Spleen (tissue), 11 donors: ENCODE results near the gene TENM3. TPM values are rescaled to one million over a fixed set of nuclear protein-coding genes. Genes with fewer than 3 reads are reported as not detected.

Source experiments
- DNase-seq: peaks from one replicate; pipeline ENCODE4 v3.0.0-alpha.2; 2020
- H3K27ac ChIP-seq, 8 donors: fragments of 200-600 bp; sonication (generic) in 7 of 8; 1 replicate in 4 of 8; 2 replicates in 4 of 8; pipeline versions ENCODE4 v1.5.0 to v1.8.0; 2016 to 2021; ENCODE audit warnings: inconsistent platforms in 4 of 8, mild to moderate bottlenecking in 4 of 8, moderate library complexity in 1 of 8
- H3K27me3 ChIP-seq, 7 donors: fragments of 200-600 bp; sonication (generic) in 6 of 7; replicated peaks in 1 of 7; 1 replicate in 4 of 7; 2 replicates in 3 of 7; pipeline versions ENCODE4 v1.5.0 to v1.8.0; 2016 to 2021; ENCODE audit warnings: inconsistent platforms in 3 of 7, mild to moderate bottlenecking in 1 of 7
- H3K36me3 ChIP-seq, 6 donors: fragments of 200-600 bp; sonication (generic) in 5 of 6; 1 replicate in 4 of 6; 2 replicates in 2 of 6; pipeline versions ENCODE4 v1.5.0 to v1.8.0; 2016 to 2021; ENCODE audit warnings: inconsistent platforms in 2 of 6
- H3K4me1 ChIP-seq, 6 donors: fragments of 200-600 bp; sonication (generic) in 5 of 6; 1 replicate in 3 of 6; 2 replicates in 3 of 6; pipeline versions ENCODE4 v1.5.0 to v1.8.0; 2016 to 2021; ENCODE audit warnings: inconsistent platforms in 3 of 6
- H3K4me3 ChIP-seq, 8 donors: fragments of 200-600 bp; sonication (generic) in 7 of 8; 1 replicate in 4 of 8; 2 replicates in 4 of 8; pipeline versions ENCODE4 v1.5.0 to v1.8.0; 2016 to 2021; ENCODE audit warnings: inconsistent platforms in 4 of 8, mild to moderate bottlenecking in 4 of 8, moderate library complexity in 2 of 8
- H3K9me3 ChIP-seq, 8 donors: fragments of 200-600 bp; sonication (generic) in 7 of 8; 1 replicate in 4 of 8; 2 replicates in 4 of 8; pipeline versions ENCODE4 v1.5.0 to v1.8.0; 2016 to 2021; ENCODE audit warnings: inconsistent platforms in 4 of 8
- POLR2A ChIP-seq, 3 donors: fragments of 450-650 bp; IDR thresholded peaks; one replicate each; pipeline ENCODE4 v1.5.1; 2017; ENCODE audit warnings: antibody characterized with exemption in 3 of 3, mild to moderate bottlenecking in 1 of 3
- POLR2AphosphoS5 ChIP-seq, 3 donors: sonication (generic); formaldehyde crosslinking; IDR thresholded peaks; one replicate each; pipeline ENCODE4 v1.5.1; 2017; ENCODE audit warnings: antibody characterized with exemption in 3 of 3
- WGBS, 5 donors: extraction: QIAGEN DNeasy Blood & Tissue Kit in 3 of 5; methylation state at CpG; one replicate each; pipeline versions ENCODE4 v1.1.5 to v1.1.7; 2013 to 2018; 5-methylcytosine and 5-hydroxymethylcytosine counted together
- intact Hi-C: fragments of 100-400 bp; cut with DNase I; formaldehyde crosslinking; loops from one replicate; pipeline ENCODE4 v1.15.0; 2023; ENCODE audit warnings: low total_unique reads
- polyA plus RNA-seq, 3 donors: library from polyadenylated mRNA; stranded (reverse); fragments of 200-250 nt; gene quantifications; one replicate each; pipeline ENCODE4 v1.2.1, GENCODE V29; 2013
- total RNA-seq, 7 donors: library from RNA; depleted of rRNA in 3 of 7; stranded (reverse); fragments of >200 nt in 3 of 7; fragmentation: NEBNext Ultra II Directional in 4 of 7; extraction: Animal tissue kit (Norgen Biotek cat#: 25700) in 4 of 7; gene quantifications; one replicate each; pipeline versions ENCODE4 v1.1.0 to v1.2.1, GENCODE V29; 2016 to 2021
- TF ChIP-seq, protein P1 (sequence below), 11 experiments: fragments of 200-600 bp in 7 of 11; fragments of 450-650 bp in 4 of 11; sonication (generic) in 4 of 11; IDR thresholded peaks in 8 of 11; conservative IDR thresholded peaks in 3 of 11; 1 replicate in 7 of 11; 2 replicates in 4 of 11; pipeline versions ENCODE4 v1.4.0 to v1.8.0; 2016 to 2021; ENCODE audit warnings: antibody characterized with exemption in 11 of 11, inconsistent platforms in 4 of 11, mild to moderate bottlenecking in 1 of 11
- donor health status: healthy with polysubstance abuse.
- donor health status: DM: no; HTN: no; CAD: no; lungs with moderate emphysema.
- donor health status: DM: no; HTN: no; CAD: no.
- donor health status: Bipolar disorder and iron deficiency.
- donor health status: healthy.
- donor health status: DM: no; HTN: no; CAD: no.
- donor health status: DM: yes; HTN: yes; CAD: no.

TENM3 gene
- total and polyA plus RNA-seq, 10 donors: 0.37 to 45.6 (median 17.7) TPM

DNA sequence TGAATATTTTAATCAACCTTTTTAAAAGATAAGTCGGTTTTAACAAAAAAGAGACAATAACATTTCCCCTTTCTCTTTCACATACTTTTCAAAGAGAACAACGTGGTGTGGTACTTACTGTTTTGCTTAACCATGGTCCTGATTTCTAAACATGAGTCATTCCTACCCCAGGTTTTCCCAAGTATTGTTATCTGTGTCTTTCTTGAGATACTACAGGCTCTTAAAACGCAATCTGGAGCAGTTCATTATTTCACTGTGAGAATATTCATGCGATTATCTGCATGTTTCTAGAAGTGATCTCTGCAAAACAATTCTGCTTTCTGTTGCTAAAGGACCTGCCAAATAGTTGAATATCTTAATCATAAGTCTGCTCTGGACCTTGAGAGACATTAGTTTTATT is 127.3 kb downstream of the TENM3 start:
- Histone ChIP-seq H3K4me1 (no peaks in the 10 kb centered on the region), H3K4me3 (no peak overlapping the region), H3K27ac (no peak overlapping the region), H3K27me3 (peaks cover 0 to 4% (median 0%) of the 10 kb centered on the region in 7 donors), H3K9me3 (peaks cover 0 to 2% (median 0%) of the 10 kb centered on the region in 8 donors), H3K36me3 (no peaks in the 10 kb centered on the region)
- intact Hi-C loops: no loop called here
- DNase-seq: no peak
- WGBS, 5 donors: 70 to 84% (median 74%) methylated on average over 4 of the region's 4 CpGs
- TF ChIP-seq, protein P1, sequence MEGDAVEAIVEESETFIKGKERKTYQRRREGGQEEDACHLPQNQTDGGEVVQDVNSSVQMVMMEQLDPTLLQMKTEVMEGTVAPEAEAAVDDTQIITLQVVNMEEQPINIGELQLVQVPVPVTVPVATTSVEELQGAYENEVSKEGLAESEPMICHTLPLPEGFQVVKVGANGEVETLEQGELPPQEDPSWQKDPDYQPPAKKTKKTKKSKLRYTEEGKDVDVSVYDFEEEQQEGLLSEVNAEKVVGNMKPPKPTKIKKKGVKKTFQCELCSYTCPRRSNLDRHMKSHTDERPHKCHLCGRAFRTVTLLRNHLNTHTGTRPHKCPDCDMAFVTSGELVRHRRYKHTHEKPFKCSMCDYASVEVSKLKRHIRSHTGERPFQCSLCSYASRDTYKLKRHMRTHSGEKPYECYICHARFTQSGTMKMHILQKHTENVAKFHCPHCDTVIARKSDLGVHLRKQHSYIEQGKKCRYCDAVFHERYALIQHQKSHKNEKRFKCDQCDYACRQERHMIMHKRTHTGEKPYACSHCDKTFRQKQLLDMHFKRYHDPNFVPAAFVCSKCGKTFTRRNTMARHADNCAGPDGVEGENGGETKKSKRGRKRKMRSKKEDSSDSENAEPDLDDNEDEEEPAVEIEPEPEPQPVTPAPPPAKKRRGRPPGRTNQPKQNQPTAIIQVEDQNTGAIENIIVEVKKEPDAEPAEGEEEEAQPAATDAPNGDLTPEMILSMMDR (IDR thresholded peaks at IDR 0.05 in 8 of 11, conservative IDR thresholded peaks at IDR 0.05 in 3 of 11): no peak
- TF ChIP-seq POLR2A (IDR thresholded peaks at IDR 0.05): no peak
- no peak for TF ChIP-seq POLR2AphosphoS5 (IDR thresholded peaks at IDR 0.05)

DNA sequence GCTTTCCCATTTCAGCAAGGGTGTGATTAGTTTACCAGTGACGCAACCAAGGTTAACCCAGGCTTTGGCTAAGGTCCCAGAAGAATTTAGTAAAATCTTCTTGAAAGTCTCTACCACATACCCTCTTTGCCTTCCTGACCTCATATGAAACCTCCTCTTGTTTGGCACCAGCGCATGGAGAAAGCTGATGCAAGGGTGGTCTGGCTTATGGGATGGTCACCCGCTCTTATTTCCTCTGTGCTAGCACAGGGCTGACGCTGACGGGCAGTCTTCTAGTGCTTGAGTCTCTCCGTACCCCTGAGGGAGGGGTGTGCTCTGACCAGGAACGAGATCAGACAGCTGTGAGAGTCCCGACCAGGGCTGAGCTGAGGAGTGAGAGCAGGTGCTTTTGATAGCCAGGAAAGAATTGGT is 137.6 kb downstream of the TENM3 start:
- intact Hi-C loops: no loop called here
- Histone ChIP-seq H3K36me3 (no peaks in the 10 kb centered on the region), H3K9me3 (no peaks in the 10 kb centered on the region), H3K4me1 (no peaks in the 10 kb centered on the region), H3K4me3 (no peak overlapping the region), H3K27ac (no peak overlapping the region), H3K27me3 (no peaks in the 10 kb centered on the region)
- WGBS, 5 donors: 81 to 89% (median 83%) methylated on average over 8 of the region's 8 CpGs
- no peak for DNase-seq
- TF ChIP-seq POLR2A (IDR thresholded peaks at IDR 0.05) (no peak), POLR2AphosphoS5 (IDR thresholded peaks at IDR 0.05) (no peak)
- TF ChIP-seq, protein P1 (IDR thresholded peaks at IDR 0.05 in 8 of 11, conservative IDR thresholded peaks at IDR 0.05 in 3 of 11): no peak

DNA sequence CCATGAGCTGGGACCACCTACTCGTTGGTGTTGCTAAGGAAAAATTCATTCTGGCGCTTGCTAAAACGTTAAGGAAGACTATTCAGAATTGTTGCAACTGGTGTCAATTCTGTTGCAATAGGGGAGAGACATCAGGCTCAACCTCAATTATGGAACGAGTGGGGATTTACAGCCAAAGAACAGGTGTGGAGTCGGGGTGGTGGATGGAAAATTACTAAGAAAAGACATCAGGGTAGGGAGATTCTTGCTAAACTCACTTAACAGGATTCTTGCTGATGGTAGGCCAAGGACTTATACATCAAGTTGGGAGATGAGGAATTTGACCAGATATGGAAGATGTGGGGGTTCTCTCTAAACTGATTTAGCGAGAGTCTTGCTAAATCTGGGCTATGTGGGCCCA is 139.7 kb downstream of the TENM3 start:
- Histone ChIP-seq H3K9me3 (peaks cover 0 to 5% (median 0%) of the 10 kb centered on the region in 8 donors), H3K27ac (no peak overlapping the region), H3K4me3 (no peak overlapping the region), H3K36me3 (no peaks in the 10 kb centered on the region), H3K4me1 (no peaks in the 10 kb centered on the region), H3K27me3 (no peaks in the 10 kb centered on the region)
- TF ChIP-seq POLR2A (IDR thresholded peaks at IDR 0.05) (no peak), POLR2AphosphoS5 (IDR thresholded peaks at IDR 0.05) (no peak)
- TF ChIP-seq, protein P1 (IDR thresholded peaks at IDR 0.05 in 8 of 11, conservative IDR thresholded peaks at IDR 0.05 in 3 of 11): no peak
- no peak for DNase-seq
- intact Hi-C loops: no loop called here
- WGBS, 5 donors: 68 to 82% (median 72%) methylated on average over 6 of the region's 6 CpGs

DNA sequence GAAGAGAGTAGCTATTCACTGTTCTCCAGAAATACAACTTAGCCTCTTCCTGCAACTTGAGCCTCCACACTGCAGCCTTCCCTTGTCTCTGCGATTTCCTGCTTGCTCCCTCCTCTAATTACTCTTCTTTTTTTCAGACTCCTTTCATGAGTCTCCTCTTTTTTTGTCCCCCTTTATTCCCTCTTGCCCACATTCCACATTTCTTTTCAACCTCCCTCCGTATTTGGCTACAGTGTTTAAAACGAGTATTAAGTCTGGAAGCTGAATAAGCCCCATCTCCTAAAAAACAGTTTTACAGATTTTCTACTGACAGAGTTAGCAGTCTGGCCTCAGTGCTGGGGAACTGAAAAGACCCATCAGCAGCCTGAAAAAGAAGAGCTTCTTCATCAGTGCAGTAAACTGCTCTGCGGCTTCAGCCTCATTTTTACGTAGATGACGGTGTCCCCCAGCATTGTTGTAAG is 141.5 kb downstream of the TENM3 start:
- H3K4me1 ChIP-seq: no peaks in the 10 kb centered on the region
- no peak overlapping the region for H3K27ac ChIP-seq
- H3K9me3 ChIP-seq: peaks cover 0 to 5% (median 0%) of the 10 kb centered on the region in 8 donors
- TF ChIP-seq, protein P1 (IDR thresholded peaks at IDR 0.05 in 8 of 11, conservative IDR thresholded peaks at IDR 0.05 in 3 of 11): no peak
- TF ChIP-seq POLR2A (IDR thresholded peaks at IDR 0.05) (no peak), POLR2AphosphoS5 (IDR thresholded peaks at IDR 0.05) (no peak)
- DNase-seq: no peak
- whole genome bisulfite sequencing, 5 donors: 62 to 68% (median 64%) methylated on average over 6 of the region's 6 CpGs
- no peaks in the 10 kb centered on the region for H3K36me3 ChIP-seq
- no peak overlapping the region for H3K4me3 ChIP-seq
- H3K27me3 ChIP-seq: no peaks in the 10 kb centered on the region
- intact Hi-C loops: no loop called here
